ENCODE data around the gene PDE1C. TPM values are rescaled to one million over a fixed set of nuclear protein-coding genes. Genes with fewer than 3 reads are reported as not detected.

PDE1C gene
- total RNA-seq, 1 experiment from 2014 or later = not detected

GRCh38 chr7:32022966-32023365 is 47.2 kb downstream of the PDE1C start:
- Histone ChIP-seq H3K27ac (ENCODE audit: low read depth, low read length, poor library complexity, severe bottlenecking) (no peak overlapping the region), H3K4me1 (ENCODE audit: insufficient read depth, low read length, poor library complexity, severe bottlenecking) (no peaks in the 10 kb centered on the region), H3K36me3 (ENCODE audit: insufficient read depth, low read length, poor library complexity, severe bottlenecking) (no peaks in the 10 kb centered on the region), H3K4me3 (ENCODE audit: low read depth, low read length, poor library complexity, severe bottlenecking) (no peak overlapping the region), H3K27me3 (replicated peaks; ENCODE audit: insufficient read depth, low read depth, low read length, poor library complexity) (peaks cover 22% of the 10 kb centered on the region), H3K9me3 (ENCODE audit: low read depth, low read length, poor library complexity, severe bottlenecking) (no peaks in the 10 kb centered on the region)
- TF ChIP-seq CTCF (conservative IDR thresholded peaks at IDR 0.05; ENCODE audit: low read depth, low read length) (no peak), EZH2 (IDR thresholded peaks at IDR 0.05; ENCODE audit: borderline replicate concordance, low read depth, low read length, poor library complexity, severe bottlenecking) (no peak)
- CTCF ChIA-PET = no interaction called here
- intact Hi-C loops (cut with micrococcal nuclease; ENCODE audit: unreplicated experiment) = no loop called here
- POLR2A ChIA-PET (ENCODE audit: low non-redundant PET) = no interaction called here
- no peak for DNase-seq (ENCODE audit: low spot score)
- no TSS peak for BruUV-seq (replicated peaks)

- Histone ChIP-seq H3K36me3 (ENCODE audit: insufficient read depth, low read length, poor library complexity, severe bottlenecking) (no peaks in the 10 kb centered on the region), H3K4me1 (ENCODE audit: insufficient read depth, low read length, poor library complexity, severe bottlenecking) (no peaks in the 10 kb centered on the region), H3K4me3 (ENCODE audit: low read depth, low read length, poor library complexity, severe bottlenecking) (no peak overlapping the region), H3K27me3 (replicated peaks; ENCODE audit: insufficient read depth, low read depth, low read length, poor library complexity) (peaks cover 21% of the 10 kb centered on the region), H3K27ac (ENCODE audit: low read depth, low read length, poor library complexity, severe bottlenecking) (no peak overlapping the region), H3K9me3 (ENCODE audit: low read depth, low read length, poor library complexity, severe bottlenecking) (no peaks in the 10 kb centered on the region)
- TF ChIP-seq EZH2 (IDR thresholded peaks at IDR 0.05; ENCODE audit: borderline replicate concordance, low read depth, low read length, poor library complexity, severe bottlenecking) = no peak
- TF ChIP-seq CTCF (conservative IDR thresholded peaks at IDR 0.05; ENCODE audit: low read depth, low read length) = no peak
- no TSS peak for BruUV-seq (replicated peaks)
- POLR2A ChIA-PET (ENCODE audit: low non-redundant PET) = no interaction called here
- DNase-seq (ENCODE audit: low spot score) = no peak
- CTCF ChIA-PET = no interaction called here
- intact Hi-C loops (cut with micrococcal nuclease; ENCODE audit: unreplicated experiment) = no loop called here
Measured at GRCh38 chr7:32020551-32021159, 49.6 kb downstream of the PDE1C start.

GRCh38 chr7:32018845-32019578 is 51.2 kb downstream of the PDE1C start:
- Histone ChIP-seq H3K4me3 (ENCODE audit: low read depth, low read length, poor library complexity, severe bottlenecking) (no peak overlapping the region), H3K27me3 (replicated peaks; ENCODE audit: insufficient read depth, low read depth, low read length, poor library complexity) (peaks cover 21% of the 10 kb centered on the region), H3K4me1 (ENCODE audit: insufficient read depth, low read length, poor library complexity, severe bottlenecking) (no peaks in the 10 kb centered on the region), H3K27ac (ENCODE audit: low read depth, low read length, poor library complexity, severe bottlenecking) (no peak overlapping the region), H3K36me3 (ENCODE audit: insufficient read depth, low read length, poor library complexity, severe bottlenecking) (no peaks in the 10 kb centered on the region), H3K9me3 (ENCODE audit: low read depth, low read length, poor library complexity, severe bottlenecking) (no peaks in the 10 kb centered on the region)
- TF ChIP-seq EZH2 (IDR thresholded peaks at IDR 0.05; ENCODE audit: borderline replicate concordance, low read depth, low read length, poor library complexity, severe bottlenecking) = no peak
- ChIA-PET CTCF (no interaction called here), POLR2A (ENCODE audit: low non-redundant PET) (no interaction called here)
- BruUV-seq (replicated peaks) = no TSS peak
- no peak for DNase-seq (ENCODE audit: low spot score)
- intact Hi-C loops (cut with micrococcal nuclease; ENCODE audit: unreplicated experiment) = no loop called here

All from A673 (cell line).